Memory B cell (primary cell): ENCODE data around the gene GH1.
"Not testable (repeated sequence)": the region's sequence is repeated elsewhere in the genome, so short reads cannot be mapped to it uniquely, and the experiment has no call there.

Source experiments
- ATAC-seq: fragments of 150-1000 bp; cut with Tn5 transposase; 2 replicates; pipeline ENCODE4 v1.10.0; 2021; ENCODE audit warnings: low read depth, mild to moderate bottlenecking, moderate library complexity
- DNase-seq, 2 donors: peaks; one replicate each; pipeline ENCODE4 v3.0.0; 2022; ENCODE audit warnings: low spot score in 2 of 2
- H3K27ac Mint-ChIP-seq: one replicate; pipeline ENCODE4 v1.8.0; 2022; ENCODE audit warnings: mild to moderate bottlenecking, moderate library complexity, mixed read lengths
- H3K27me3 Mint-ChIP-seq: one replicate; pipeline ENCODE4 v1.8.0; 2022; ENCODE audit warnings: mixed read lengths
- H3K36me3 Mint-ChIP-seq: one replicate; pipeline ENCODE4 v1.8.0; 2022; ENCODE audit warnings: mild to moderate bottlenecking, mixed read lengths
- H3K4me1 Mint-ChIP-seq: one replicate; pipeline ENCODE4 v1.8.0; 2022; ENCODE audit warnings: mixed read lengths
- H3K4me3 Mint-ChIP-seq: one replicate; pipeline ENCODE4 v1.8.0; 2022; ENCODE audit warnings: mild to moderate bottlenecking, moderate library complexity, mixed read lengths
- H3K9me3 Mint-ChIP-seq: one replicate; pipeline ENCODE4 v1.8.0; 2022; ENCODE audit warnings: mixed read lengths

Gene GH1

DNA sequence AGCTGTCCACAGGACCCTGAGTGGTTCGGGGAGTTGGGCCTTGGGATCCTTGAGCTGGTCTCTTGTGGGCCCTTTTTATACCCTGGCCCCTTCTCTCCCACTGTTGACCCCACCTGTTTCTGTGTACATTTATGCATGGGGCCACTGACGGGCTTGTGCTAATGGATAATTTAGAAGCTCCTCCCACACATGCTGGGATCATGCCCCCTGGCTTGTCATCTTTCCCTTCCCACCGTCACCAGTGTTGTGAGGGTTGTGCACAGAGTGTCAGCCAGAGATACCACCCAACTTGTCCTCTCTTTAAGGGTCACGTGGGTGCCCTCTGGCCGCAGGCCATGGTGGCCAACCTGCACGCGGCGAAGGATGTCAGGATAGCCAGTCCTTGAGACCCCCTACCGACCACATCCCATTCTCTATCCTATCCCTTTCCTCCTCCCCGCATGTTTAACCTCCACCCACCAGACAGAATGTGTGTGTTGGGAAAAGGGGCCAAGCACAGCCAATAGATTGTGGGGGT lies at the start of gene GH1:
TSS of gene GH1 (minus strand) at position 51 of the 517 bp plus-strand sequence. CDS start 63 bp downstream, outside the sequence.
- H3K36me3 Mint-ChIP-seq, H3K9me3 Mint-ChIP-seq, H3K27me3 Mint-ChIP-seq, ATAC-seq, DNase-seq: not testable (repeated sequence)
- Mint-ChIP-seq H3K4me1 (peaks cover 40% of the 10 kb centered on the region), H3K4me3 (peak within 1 kb of the TSS; percentile 75), H3K27ac (peak within 1 kb of the TSS; percentile 9)

DNA sequence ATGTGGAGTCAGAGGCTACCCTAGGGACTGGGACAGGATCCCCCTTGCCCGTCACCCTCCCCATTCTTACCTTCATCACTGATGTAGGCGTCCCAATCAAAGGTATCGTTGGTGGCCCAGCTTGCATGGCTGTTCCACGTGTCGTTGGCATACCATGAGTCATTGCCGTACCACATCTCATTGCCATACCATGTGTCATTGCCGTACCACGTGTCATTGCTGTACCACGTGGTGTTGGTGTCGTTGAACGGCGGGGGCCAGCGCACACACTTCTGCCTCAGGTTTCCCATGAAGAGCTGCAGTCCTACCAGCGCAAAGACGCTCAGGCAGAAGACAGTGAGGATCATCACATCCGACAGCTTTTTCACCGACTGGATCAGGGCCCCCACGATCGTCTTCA lies 49.3 kb upstream of the GH1 start:
- H3K4me1 Mint-ChIP-seq: peaks cover 5% of the 10 kb centered on the region
- no peaks in the 10 kb centered on the region for H3K9me3 Mint-ChIP-seq
- no peak overlapping the region for H3K4me3 Mint-ChIP-seq
- DNase-seq: no peak
- H3K27me3 Mint-ChIP-seq: peaks cover 4% of the 10 kb centered on the region
- peak; percentile 35 for ATAC-seq
- no peak overlapping the region for H3K27ac Mint-ChIP-seq
- no peaks in the 10 kb centered on the region for H3K36me3 Mint-ChIP-seq

DNA sequence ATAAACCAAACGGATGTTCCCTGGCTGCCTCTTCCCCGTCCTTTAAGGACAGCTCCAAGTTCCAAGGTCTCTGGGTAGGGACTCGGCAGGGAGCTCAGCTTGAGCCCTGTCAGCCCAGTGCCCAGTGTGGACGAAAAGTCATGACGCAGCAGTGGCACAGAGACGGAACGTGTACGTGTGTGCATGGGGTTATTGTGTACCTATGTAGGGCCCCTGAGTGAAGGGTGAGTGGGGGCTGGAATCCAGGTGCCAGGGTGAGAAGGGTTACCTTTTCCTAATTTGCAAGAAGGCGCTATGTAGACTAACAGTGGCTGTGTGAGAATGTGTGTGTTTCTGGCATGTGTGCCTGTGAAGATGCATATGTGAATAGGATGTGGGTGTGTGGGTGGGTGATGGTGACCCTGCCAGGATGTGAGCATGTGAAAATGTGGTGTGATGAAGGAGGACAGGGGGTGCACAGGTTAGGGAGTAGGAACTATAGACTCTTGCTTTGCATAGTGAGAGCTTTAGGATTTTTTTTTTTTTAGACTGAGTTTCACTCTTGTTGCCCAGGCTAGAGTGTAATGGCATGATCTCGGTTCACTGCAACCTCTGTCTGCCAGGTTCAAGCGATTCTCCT lies 48.1 kb upstream of the GH1 start:
- no peaks in the 10 kb centered on the region for H3K36me3 Mint-ChIP-seq
- H3K9me3 Mint-ChIP-seq: no peaks in the 10 kb centered on the region
- no peaks in the 10 kb centered on the region for H3K27me3 Mint-ChIP-seq
- H3K4me1 Mint-ChIP-seq: peaks cover 9% of the 10 kb centered on the region
- H3K4me3 Mint-ChIP-seq: no peak overlapping the region
- ATAC-seq: peak; percentile 60
- no peak for DNase-seq
- H3K27ac Mint-ChIP-seq: no peak overlapping the region

DNA sequence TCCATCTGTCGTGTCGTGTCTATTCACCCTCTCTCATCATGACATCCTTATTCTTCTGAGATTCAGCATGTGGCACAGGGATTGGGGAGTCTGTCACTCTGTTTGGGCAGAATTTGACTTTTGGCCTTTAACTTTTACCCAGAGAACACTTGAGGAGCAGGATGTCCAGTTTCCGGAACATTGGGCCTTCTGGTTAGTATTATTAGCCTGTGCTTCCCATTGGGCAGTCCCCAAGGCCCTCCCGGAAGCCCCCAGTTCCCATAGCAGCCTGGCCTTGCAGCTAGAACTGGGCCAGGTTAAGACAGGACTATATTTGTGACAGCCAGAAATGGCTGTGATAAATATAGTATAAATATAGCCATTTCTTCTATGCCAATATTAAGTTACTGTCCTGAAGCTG lies 44.5 kb upstream of the GH1 start:
- Mint-ChIP-seq H3K27me3 (no peaks in the 10 kb centered on the region), H3K4me3 (no peak overlapping the region), H3K27ac (no peak overlapping the region), H3K4me1 (peaks cover 22% of the 10 kb centered on the region), H3K9me3 (no peaks in the 10 kb centered on the region), H3K36me3 (no peaks in the 10 kb centered on the region)
- no peak for DNase-seq
- no peak for ATAC-seq

DNA sequence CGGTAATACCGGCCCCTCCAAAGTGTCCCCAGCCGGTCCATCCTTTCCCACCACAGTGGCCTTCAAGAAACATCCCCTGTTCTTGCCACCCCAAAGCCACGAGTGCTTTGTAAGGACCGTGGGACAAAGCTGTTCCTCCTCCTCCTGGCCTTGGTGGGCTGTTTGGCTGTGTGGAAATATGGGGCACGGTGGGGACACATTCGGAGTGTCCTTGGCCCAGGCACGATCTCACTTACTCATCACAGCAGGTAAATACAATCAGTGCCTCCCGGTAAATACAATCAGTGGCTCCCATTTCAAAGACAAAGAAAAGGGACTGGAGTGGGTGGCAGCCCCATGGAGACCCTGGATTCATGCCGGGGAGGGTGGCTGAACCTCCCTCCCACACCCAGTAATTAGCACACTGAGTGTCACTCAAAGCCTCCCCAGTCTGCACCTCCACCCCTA lies 43.7 kb upstream of the GH1 start:
- no peak for ATAC-seq
- no peaks in the 10 kb centered on the region for H3K36me3 Mint-ChIP-seq
- H3K27me3 Mint-ChIP-seq: no peaks in the 10 kb centered on the region
- no peaks in the 10 kb centered on the region for H3K9me3 Mint-ChIP-seq
- DNase-seq: no peak
- H3K4me3 Mint-ChIP-seq: no peak overlapping the region
- peaks cover 22% of the 10 kb centered on the region for H3K4me1 Mint-ChIP-seq
- H3K27ac Mint-ChIP-seq: no peak overlapping the region

DNA sequence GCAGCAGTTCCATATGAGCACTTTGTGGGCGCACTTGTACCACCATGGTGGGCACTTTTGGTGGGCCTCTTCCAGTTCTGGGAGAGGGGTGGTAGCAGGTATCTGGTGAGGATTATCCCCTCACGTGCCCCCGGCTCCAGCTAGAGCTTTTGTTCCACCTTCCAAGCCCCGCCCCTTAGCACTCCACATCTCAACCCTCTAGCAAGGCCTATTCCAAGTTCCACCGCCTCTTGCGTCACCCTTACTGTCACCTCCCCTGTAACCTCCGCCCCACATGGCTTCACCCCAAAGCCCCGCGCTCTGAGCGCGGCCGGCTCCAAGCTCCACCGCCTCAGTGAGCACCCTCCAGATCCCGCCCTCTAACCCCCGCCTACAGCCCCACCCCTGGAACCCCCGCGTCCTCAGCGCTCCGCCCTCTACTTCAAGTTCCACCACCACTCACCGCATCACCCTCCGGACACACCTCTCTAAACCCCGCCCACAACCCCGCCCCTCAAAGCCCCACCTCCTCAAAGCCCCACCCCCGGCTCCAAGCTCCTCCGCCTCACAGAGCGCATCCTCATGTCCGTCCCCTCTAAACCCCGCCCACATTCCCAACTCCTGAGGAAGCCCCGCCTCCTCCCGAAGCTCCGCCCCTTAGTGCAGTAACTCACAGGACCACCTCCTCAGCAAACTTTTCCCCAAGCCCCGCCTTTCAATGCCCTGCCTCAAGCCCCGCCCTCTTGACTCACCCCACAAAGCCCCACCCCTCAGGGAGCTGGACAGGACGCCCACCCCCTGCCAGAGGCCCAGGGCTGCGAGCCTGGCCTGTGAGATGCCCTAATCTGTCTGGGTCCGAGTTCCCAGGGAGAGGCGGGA lies 42.9 kb upstream of the GH1 start:
- H3K27me3 Mint-ChIP-seq: no peaks in the 10 kb centered on the region
- H3K36me3 Mint-ChIP-seq: no peaks in the 10 kb centered on the region
- H3K27ac Mint-ChIP-seq: no peak overlapping the region
- H3K4me3 Mint-ChIP-seq: peak overlapping the region; percentile 52
- DNase-seq (peak; percentile 28 to 37), ATAC-seq (peak; percentile 86)
- H3K4me1 Mint-ChIP-seq: peaks cover 19% of the 10 kb centered on the region
- no peaks in the 10 kb centered on the region for H3K9me3 Mint-ChIP-seq

DNA sequence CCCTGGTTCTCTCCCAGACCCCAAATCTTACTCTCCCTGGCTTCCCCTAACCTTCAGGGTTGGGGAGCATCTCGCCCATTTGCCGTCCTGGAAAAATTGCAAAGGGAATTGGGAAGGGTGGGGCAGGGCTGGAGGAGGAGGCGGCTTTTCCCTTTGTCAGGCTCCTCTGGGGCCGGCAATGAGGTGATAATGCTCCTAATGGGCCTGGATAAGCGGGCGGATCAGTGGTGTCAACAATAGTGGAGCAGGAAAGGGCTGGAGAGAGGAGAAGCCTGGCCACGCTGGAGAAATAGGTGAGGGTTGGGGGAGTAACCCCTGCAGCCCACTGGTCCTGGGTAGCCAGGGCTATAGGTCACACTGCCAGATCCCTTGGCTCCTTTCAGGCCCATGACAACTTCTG lies 41.8 kb upstream of the GH1 start:
- Mint-ChIP-seq H3K27ac (no peak overlapping the region), H3K27me3 (no peaks in the 10 kb centered on the region), H3K36me3 (no peaks in the 10 kb centered on the region), H3K9me3 (no peaks in the 10 kb centered on the region), H3K4me1 (peaks cover 22% of the 10 kb centered on the region), H3K4me3 (no peak overlapping the region)
- DNase-seq (no peak), ATAC-seq (no peak)

DNA sequence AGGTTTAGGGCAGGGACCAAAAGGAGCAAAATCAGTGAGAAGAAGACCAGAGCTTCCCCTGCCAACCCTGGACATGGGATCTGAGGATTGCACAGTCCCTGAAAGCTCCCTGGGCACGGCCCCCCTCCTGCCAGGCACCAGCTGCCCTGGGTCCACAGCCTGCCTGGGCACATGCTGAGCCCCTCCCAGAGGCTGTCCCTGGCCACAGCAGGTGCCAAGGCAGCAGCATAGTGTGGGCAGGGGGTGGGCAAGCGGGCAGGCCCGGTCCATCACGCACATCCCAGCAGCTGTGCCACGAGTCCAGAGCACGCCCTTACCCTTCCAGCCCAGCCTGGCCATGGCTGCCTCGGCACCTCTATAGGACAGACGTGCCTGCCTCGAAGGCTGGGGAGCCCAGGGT lies 41.4 kb upstream of the GH1 start:
- no peak overlapping the region for H3K27ac Mint-ChIP-seq
- H3K9me3 Mint-ChIP-seq: no peaks in the 10 kb centered on the region

DNA sequence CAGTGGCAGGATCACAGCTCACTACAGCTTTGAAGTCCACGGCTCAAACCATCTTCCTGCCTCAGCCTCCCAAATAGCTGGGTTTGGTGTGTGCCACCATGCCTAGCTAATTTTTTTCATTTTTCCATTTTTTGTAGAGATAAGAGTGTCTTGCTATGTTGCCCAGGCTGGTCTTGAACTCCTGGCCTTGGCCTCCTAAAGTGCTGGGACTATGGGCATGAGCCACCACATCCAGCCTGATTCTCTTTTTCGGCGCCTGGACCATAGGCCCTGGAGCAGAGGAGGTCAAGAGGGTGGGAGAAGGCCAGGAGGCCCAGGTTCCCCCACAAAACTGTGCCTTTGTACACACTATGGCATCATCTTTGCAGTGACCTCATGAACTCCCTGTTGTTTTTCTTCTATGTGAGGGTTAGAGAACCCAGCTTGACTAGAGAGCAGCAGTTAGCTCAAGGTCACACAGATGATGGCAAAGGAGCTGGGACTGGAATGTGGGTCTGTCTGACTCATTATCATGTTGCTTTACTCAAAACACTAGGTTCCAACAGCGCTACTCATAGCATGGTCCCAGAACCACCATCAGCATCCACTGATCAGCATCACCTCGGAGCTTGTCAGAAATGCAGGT lies 37.8 kb upstream of the GH1 start:
- DNase-seq (no peak), ATAC-seq (no peak)
- Mint-ChIP-seq H3K36me3 (no peaks in the 10 kb centered on the region), H3K27me3 (no peaks in the 10 kb centered on the region), H3K9me3 (no peaks in the 10 kb centered on the region), H3K4me1 (peaks cover 26% of the 10 kb centered on the region), H3K4me3 (no peak overlapping the region), H3K27ac (no peak overlapping the region)

More for the DNA sequence above, 41.4 kb upstream of the GH1 start:
- H3K4me1 Mint-ChIP-seq: peaks cover 23% of the 10 kb centered on the region
- H3K27me3 Mint-ChIP-seq: no peaks in the 10 kb centered on the region
- no peaks in the 10 kb centered on the region for H3K36me3 Mint-ChIP-seq
- no peak overlapping the region for H3K4me3 Mint-ChIP-seq
- no peak for DNase-seq
- no peak for ATAC-seq

DNA sequence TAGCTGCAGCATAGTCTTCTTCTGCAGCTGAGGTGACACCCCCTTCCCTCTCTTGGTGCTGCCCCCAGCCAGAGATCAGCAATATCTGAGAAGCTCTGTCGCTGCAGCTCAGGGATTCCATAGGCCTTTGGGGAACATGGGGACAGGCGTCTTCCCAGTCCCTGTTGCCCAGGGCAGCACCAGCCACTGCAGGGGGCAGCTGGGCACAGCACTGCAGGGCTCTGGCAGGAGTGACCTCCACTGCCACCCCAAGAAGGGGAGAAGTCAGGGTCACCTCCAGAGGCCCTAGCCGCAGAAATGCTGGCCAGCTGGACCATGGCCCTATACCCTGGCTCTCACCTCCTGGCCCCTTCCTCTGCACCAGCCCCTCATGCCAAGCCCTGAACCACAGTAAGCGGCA lies 37.2 kb upstream of the GH1 start:
- no peak for ATAC-seq
- Mint-ChIP-seq H3K4me1 (peaks cover 25% of the 10 kb centered on the region), H3K27ac (peak overlapping the region; percentile 92)

DNA sequence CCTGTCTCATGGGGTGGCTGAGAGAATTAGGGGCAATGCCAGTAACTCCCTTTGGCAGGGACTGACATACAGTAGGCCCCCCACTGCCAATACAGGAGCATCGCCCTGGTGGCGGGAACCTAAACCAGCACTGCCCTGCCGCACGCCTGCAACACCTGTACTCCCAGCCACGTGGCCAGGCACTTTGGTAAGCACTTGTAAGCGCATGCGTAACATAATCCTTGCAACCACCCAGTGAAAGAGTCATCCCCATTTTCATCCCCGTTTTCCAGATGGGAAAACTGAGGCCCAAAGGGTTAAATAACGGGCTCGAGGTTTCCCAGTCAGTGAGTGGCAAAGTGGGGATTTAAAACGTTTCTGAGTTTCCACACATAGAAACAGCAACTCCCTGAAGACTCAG lies 36.6 kb upstream of the GH1 start:
- Mint-ChIP-seq H3K9me3 (no peaks in the 10 kb centered on the region), H3K36me3 (no peaks in the 10 kb centered on the region), H3K4me1 (peaks cover 25% of the 10 kb centered on the region), H3K4me3 (no peak overlapping the region), H3K27ac (peak overlapping the region; percentile 92), H3K27me3 (no peaks in the 10 kb centered on the region)
- no peak for ATAC-seq
- DNase-seq: no peak

More for the DNA sequence above, 37.2 kb upstream of the GH1 start:
- no peaks in the 10 kb centered on the region for H3K9me3 Mint-ChIP-seq
- DNase-seq: no peak
- no peaks in the 10 kb centered on the region for H3K27me3 Mint-ChIP-seq
- no peaks in the 10 kb centered on the region for H3K36me3 Mint-ChIP-seq
- H3K4me3 Mint-ChIP-seq: no peak overlapping the region

DNA sequence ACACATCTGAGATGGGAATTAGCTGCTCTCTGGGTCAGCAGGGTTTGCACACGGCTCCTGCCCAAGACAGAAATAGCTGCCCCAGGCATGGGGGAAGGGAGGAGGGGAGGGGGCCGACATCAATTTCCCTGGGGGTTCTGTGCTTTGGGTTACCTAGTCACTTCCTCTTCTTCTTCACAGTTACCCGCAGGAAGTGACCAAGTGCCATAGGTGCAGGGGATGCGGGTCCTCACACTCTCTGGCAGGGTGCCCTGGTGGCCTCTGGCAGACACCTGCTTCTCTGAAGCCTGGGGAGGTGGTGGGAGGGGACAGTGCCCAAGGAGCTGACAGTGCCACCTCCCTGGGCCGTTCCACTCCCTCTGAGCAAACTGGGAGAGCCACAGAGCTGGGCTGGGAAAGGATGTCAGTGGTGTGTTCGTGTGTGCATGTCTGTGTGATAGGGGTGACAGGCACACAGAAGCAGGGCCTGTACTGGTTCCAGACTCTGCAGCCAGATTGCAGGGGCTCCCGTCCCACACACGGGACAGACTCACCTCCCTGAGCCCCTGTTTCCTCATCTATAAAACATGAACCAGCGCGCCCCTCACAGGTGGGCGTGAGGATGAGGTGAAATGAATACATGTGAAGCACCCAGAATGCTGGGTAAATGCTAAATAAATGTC lies 35.9 kb upstream of the GH1 start:
- ATAC-seq: peak; percentile 87
- Mint-ChIP-seq H3K4me1 (peaks cover 23% of the 10 kb centered on the region), H3K9me3 (no peaks in the 10 kb centered on the region), H3K4me3 (peak overlapping the region; percentile 81), H3K27ac (peak overlapping the region; percentile 92), H3K27me3 (no peaks in the 10 kb centered on the region), H3K36me3 (no peaks in the 10 kb centered on the region)
- DNase-seq: peak; percentile 57 to 60

DNA sequence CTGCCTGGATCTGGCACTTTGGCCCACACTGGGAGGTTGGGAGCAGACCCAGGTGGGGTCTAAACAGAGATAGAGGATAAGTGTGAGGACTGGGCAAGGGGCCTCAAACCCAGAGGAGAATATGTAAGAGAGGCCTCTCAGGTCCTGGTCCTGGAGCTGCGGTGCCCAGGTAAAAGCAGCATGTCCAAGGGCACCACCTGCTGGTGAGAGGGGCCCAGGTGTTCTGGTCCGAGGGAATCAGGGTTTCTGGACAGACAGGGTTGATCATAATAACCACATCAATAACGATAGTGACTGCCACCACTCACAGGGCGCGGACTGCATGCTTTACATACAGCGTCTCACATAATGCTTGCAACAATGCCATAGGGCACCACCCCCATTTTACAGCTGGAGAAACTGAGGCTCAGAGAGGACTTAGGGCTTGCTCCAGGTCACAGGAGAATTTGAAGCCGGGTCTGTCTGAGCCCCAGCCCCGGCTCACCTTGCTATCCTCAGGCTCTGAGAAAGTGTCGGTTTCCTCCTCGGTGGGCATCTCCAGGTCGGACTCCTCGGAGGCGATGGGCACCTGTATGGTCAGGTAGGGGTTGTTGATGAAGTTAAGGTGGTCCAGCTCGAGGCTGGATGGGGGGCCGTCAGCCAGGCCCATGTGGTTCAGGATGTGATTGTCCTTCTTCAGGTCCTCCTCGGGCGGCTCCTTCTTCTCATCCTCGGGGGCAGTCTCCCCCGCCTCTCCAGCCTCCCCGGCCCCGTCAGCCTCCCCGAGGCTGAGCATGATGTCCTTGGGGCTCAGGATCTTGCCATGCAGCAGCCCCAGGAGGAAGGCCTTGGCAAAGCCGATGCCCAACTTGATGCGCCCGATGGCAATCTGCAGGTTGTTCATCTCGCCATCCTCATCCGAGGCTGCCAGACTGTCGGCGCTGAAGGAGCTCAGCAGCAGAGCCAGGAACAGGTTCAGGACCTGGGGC lies 32.6 kb upstream of the GH1 start:
- no peaks in the 10 kb centered on the region for H3K36me3 Mint-ChIP-seq
- ATAC-seq (peak; percentile 16), DNase-seq (peak; percentile 67 to 71)
- no peaks in the 10 kb centered on the region for H3K27me3 Mint-ChIP-seq
- no peaks in the 10 kb centered on the region for H3K9me3 Mint-ChIP-seq
- H3K4me1 Mint-ChIP-seq: peaks cover 31% of the 10 kb centered on the region
- no peak overlapping the region for H3K4me3 Mint-ChIP-seq
- peak overlapping the region; percentile 23 for H3K27ac Mint-ChIP-seq
